Middle frontal gyrus (tissue), 1 donor: ENCODE data around the gene BMPR1A.

ENCODE experiments used
- DNase-seq: peaks from one replicate; pipeline ENCODE4 v3.0.0-alpha.2; 2015; ENCODE audit warnings: low spot score; ENCODE audit errors: extremely low spot score

Gene BMPR1A

GRCh38 chr10:86756511-86757112, at the start of gene BMPR1A:
Gene BMPR1A (plus strand): TSS chr10:86756619. CDS start chr10:86876019, 119,400 bp downstream.
- no peak for DNase-seq

DNA sequence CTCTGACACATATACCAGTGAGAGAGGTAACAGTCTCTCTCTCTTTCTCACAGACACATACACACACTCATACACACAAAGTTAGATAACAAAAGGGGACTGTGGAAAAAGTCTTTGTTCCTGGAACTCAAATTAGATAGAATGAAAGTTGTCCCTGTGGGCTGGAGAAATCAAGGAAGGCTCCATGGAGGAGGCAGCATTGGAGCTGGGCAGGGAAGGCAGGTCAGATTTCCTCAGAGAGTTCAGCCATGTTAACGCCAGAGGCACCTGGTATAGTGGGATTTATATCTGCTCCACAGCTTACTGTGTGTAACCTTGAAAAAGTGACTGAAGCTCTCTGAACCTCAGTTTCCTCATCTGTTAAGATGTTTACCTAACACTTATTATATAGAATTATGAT, 49.4 kb upstream of the BMPR1A start:
- DNase-seq: no peak

DNA sequence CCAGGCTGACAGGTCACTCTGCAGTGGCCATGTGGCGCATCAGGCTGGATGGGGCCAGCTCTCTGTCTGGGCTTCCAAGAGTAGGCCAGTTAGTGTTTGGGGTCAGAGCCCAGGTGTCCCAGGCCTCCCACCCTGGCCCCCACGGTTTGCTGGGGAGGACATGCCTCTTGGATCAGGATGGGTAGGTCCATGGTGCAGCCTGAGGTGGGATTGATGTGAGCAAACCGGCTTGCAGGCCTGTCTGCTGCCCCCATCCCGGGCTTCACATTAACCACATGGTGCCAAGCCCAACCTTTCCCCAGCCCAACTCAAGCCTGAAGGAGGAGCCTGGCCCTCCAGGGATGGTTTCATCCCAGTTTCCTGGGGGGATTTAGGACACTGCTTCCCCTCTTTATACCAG, 48.9 kb upstream of the BMPR1A start:
- no peak for DNase-seq

DNA sequence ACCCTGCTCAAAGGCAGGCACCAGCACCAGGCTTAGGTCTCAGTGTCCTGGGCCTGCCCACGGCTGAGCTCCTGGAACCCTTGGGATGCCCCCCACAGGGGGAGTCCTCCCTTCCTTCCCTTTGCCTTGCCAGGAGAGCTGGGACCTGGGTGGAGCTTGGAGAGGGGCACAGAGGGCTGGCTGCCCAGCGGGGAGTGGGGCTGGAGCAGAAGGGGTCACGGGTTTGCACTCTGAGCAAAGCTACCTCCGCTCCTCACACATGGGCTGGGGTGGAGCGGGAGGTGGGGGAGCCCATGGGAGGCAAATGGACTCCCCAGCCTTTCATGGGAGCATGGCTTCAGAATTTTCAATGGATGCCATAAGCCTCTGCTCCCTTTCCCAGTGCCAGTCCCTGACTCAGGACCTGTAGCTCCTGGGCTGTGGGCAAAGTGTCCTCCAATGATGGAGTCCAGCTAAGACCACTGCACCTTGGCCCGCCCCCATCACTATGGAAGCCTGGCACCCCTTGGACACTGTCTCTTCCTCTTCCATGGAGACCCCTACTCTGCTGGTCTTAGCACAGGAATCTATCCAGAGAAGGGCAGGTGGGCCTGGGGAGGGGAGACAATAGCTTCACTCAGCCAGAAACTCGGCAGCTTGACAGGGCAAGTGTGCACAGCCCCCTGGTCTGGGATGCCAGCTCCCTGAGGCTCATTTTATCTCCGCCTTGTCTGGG, 48.2 kb upstream of the BMPR1A start:
- no peak for DNase-seq

DNA sequence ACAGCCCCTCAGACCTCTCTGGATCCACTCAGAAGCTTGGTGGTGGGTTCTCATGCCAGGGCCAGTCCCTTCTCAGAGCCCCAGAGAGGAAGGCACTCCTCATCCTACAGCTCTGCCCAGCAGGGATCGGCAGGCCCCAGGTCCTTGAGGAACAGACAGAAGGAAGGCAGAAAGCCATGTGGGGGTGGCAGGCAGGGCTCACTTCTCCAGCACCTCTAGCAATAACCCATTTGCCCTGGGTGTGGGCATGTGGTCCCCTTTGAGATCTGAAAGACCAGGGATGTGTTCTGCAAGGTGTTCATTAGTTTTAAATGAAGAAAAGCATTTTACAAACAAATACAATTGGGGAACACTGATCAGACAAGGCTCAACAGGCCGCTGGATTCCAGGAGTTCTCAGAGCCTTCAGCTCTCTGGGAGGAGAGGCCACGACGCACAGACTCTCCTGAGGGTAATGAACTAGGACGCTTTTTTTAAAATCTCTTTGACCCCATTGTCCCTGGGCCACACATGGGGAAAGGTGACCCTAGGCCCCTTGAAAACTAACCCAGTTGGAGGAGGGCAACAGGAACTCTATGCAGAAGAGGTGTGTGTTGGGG, 47.5 kb upstream of the BMPR1A start:
- no peak for DNase-seq

DNA sequence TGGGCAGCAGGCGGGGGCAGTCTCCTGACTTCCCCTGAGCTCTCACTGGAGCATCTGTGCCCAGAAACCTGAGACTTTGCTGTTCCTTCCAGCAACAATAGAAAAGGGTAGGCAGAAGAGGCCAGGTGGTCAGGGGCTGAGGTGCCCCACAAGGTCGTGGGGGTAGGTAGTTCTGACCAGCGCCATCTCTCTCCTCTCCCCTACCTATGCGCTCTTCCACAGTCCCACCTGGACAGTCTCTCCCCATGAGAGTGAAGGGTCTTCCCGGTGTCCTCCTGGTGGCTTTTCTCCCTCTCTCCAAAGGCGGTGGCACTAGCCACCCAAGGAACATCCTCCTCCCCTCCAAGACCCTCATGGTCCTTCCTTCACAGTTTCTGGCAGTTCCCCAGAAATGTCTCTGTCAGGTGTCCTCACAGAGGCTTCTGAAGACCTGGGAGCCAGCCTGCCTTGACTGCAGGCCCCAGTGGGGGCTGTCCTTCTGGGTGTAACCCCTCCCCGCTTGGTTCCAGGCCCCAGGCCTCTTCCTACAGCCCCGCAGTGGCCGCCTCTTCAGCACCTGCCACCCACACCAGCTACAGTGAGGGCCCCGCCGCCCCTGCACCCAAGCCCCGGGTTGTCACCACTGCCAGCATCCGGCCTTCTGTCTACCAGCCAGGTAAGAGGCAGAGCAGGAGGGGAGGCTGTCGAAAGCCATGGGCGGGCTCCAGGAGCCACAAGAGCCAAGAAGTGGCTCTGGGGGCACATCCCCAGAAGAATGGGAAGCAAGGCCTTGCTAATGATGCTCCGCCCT, 46.8 kb upstream of the BMPR1A start:
- no peak for DNase-seq

- peak; percentile 80 for DNase-seq
Observed at GRCh38 chr10:86710987-86711512, 45.4 kb upstream of the BMPR1A start.

GRCh38 chr10:86711513-86712316, 44.7 kb upstream of the BMPR1A start:
- no peak for DNase-seq

DNA sequence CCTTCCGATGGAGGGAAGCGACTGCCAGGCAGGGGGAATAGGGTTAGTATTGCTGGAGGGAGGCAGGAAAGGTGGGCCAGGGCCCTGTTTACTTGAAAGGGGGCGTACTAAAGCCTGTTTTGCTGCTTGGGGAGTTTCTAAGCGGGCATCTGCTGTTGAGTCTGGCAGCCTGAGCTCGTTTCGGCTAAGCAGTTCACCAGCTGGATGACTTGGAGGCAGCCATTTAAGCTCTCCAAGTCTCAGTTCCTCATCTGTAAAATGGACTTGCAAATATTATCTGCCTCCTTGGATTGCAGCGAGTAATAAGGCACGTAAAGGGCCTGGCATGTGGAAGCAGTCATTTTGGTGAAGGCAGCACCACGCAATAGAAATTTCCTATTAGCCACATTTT, 44.1 kb upstream of the BMPR1A start:
- DNase-seq: no peak

DNA sequence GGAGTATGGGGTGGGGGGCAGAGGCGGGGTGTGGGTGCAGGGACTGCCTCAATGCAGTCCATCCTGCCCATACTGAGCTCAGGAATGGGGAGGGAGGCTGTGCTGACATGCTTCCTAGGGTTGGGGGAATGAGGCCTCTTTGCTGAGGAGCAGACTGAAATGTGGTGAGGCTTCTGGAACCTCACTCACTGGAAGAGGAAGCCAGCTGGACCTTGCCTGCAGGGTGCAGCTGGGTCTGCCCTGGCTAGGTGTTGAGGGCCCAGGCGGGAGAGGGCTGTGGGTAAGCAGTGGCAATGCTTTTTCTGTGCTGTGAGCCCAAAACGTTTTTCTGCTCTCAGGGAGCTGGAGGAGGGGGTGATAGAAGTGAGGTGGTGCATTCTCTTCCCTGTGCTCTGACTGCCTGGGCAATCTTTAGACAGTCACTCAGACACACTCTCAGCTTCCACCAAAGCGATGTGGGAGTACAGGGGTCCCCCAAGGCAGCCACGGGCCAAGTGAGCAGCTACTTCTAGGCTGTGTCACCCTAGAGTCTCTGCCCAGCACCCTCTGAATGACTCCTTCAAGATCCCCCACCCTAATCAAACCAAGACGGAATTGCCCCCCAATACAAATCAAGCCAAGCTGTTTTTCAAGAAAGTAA, 41.1 kb upstream of the BMPR1A start:
- no peak for DNase-seq

DNA sequence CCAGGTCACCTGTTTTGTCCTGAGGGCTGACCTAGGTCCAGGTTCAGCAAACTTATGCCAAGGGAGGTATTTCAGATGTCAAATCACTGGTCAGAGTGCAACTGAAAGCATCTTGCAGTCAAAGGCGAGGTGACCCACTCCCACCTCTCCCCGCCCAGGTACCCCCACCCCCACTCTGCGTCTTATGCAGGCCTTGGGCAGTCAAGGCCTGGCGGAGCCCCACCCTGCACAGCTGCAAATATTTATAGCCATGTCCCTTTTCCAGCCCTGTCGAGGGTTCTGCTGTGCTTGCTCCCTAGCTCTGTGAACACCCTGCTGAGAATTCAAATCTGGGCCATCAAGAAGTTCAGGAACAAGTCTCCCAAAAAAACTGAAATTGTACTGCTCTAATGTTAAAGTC, 40.6 kb upstream of the BMPR1A start:
- DNase-seq: no peak

- DNase-seq: no peak
Observed at GRCh38 chr10:86716466-86716865, 40.0 kb upstream of the BMPR1A start.

DNA sequence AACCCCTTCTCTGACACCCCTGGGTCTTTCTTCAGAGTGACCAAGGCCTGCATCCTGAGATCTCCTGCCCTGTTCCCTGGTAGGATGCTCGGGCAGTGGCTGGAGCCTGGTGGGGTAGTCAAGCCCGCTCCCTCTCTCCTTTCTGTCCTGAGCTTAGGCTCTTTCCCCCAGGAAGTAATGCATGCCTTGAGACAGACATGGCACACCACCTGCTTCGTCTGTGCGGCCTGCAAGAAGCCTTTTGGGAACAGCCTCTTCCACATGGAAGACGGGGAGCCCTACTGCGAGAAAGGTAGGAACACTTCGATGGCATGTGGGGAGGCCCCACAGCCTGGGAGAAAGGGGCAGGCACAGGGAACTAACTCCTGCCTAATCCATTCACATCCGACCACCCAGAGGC, 37.9 kb upstream of the BMPR1A start:
- DNase-seq: no peak

GRCh38 chr10:86721232-86721631, 35.2 kb upstream of the BMPR1A start:
- DNase-seq: no peak

DNA sequence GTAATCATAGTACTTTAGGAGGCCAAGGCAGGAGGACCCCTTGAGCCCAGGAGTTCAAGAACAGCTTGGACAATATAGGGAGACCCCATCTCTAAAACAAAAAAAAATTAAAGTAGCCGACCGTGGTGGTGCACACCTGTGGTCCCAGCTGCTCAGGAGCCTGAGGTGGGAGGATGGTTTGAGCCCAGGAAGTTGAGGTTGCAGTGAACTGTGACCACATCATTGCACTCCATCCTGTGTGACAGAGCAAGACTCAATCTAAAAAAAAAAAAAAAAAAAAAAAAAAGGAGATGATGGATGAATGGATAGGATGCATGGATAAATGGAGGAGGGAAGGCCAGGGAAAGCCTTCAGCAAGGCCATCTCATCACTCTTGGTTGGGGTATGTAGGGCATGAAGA, 33.4 kb upstream of the BMPR1A start:
- no peak for DNase-seq

- no peak for DNase-seq
Observed at GRCh38 chr10:86724445-86724844, 32.0 kb upstream of the BMPR1A start.

DNA sequence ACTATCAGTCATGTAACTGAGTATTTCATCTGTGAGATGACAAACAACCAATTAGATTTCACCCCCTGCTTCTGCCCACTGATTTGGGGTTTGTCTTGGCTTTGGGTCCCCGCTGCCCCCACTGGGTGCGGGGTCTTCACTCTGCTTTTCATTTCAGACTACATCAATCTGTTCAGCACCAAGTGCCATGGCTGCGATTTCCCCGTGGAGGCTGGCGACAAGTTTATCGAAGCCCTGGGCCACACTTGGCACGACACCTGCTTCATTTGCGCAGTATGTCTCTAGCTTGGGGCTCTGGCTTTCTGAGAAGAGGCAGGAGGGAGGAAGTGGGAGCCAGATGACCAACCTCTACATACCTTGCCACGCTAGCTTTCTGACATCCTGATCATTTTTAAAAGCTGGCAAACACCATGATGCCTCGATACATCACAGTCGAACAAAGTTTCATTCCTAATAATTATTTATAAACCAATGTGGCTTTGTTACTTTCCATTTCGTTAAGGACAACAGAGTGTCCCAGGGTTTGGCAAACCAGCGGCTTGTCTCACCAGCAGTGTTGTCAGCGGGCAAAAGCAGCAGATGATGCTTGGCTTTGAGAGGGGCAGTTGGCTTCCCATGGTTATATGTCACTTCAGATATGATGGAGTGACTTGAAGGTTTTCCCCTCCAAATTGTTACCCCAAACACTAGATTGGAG, 30.3 kb upstream of the BMPR1A start:
- no peak for DNase-seq

GRCh38 chr10:86726677-86726999, 29.8 kb upstream of the BMPR1A start:
- no peak for DNase-seq

DNA sequence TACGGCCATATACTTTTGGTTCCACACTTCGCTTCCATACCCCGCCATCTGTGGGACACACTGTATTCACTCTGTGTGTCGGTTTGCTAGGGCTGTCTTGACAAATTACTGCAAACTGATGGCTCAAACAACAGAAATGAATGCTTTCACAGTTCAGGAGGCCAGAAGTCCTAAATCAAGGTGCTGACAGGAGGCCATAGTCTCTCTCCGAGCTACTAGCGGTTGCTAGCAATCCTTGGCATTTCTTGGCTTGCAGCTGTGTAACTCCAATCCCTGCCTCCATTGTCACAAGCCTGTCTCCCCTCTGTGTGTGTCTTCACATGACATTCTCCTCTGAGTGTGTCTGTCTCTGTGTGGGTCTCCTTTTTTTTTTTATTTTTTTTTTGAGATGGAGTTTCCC, 28.9 kb upstream of the BMPR1A start:
- DNase-seq: no peak

DNA sequence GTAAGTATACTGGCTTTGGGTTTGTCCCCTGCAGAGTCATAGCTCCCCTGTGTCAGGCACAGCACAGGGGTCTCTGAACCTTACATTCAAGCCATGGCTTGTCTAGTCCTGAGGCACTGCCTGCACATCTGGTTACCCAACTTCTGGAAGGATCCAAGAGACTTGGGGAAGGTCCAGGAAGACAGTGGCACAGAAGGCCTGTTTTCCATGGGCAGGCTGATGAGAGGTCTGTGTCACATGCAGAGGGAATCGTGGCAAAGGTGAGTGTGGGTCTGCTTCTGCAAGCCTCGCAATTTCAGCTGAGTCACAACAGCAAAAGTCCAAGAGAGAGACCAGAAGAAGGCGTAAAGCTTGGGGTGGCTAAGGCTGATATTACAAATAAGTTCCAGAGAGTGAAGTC, 28.4 kb upstream of the BMPR1A start:
- DNase-seq: no peak
